ENCODE measurements around the gene ZNF687. TPM values are rescaled to one million over a fixed set of nuclear protein-coding genes. Genes with fewer than 3 reads are reported as not detected.

ZNF687 gene
- total RNA-seq, 1 donor from 2014 or later, result 13.2 TPM

- DNase-seq, result peak; percentile 64
These were observed 32.2 kb downstream of the ZNF687 start for GRCh38 chr1:151314137-151314875.

- no peak for DNase-seq
These were observed 33.6 kb downstream of the ZNF687 start for GRCh38 chr1:151315565-151316235.

- DNase-seq, result no peak
These were observed 36.9 kb downstream of the ZNF687 start for GRCh38 chr1:151318975-151319374.

- DNase-seq, result no peak
These were observed 42.4 kb downstream of the ZNF687 start for GRCh38 chr1:151324390-151324930.

GRCh38 chr1:151325231-151325630 is 43.1 kb downstream of the ZNF687 start:
- no peak for DNase-seq

- DNase-seq, result no peak
These were observed 43.7 kb downstream of the ZNF687 start for GRCh38 chr1:151325646-151326429.

- DNase-seq, result peak; percentile 69
These were observed 44.6 kb downstream of the ZNF687 start for GRCh38 chr1:151326619-151327222.

GRCh38 chr1:151327223-151327902 is 45.3 kb downstream of the ZNF687 start, which contains the start of gene PI4KB:
Gene PI4KB, minus strand, starts transcription at chr1:151327416. Its CDS starts 10,935 bp downstream, at chr1:151316481.
- DNase-seq, result peak; percentile 99

- DNase-seq, result peak; percentile 18
These were observed 46.0 kb downstream of the ZNF687 start for GRCh38 chr1:151327903-151328674.

GRCh38 chr1:151334822-151335221 is 52.7 kb downstream of the ZNF687 start:
- DNase-seq, result no peak

GRCh38 chr1:151336556-151336955 is 54.5 kb downstream of the ZNF687 start:
- DNase-seq, result no peak

GRCh38 chr1:151340870-151341754 is 59.0 kb downstream of the ZNF687 start:
- DNase-seq, result peak; percentile 89

Small RNAs within 50 kb of the gene (small RNA-seq; reads per million reads assigned to genes)
- not detected for gene RN7SL444P (ENCODE audit: low replicate concordance)

Other genes starting within 250 kb of the ZNF687 start
- 43.3 TPM for gene BNIPL, start 245.7 kb upstream of the ZNF687 start, total RNA-seq
- 2.9 TPM for gene C1orf56, start 234.5 kb upstream of the ZNF687 start, total RNA-seq
- gene CDC42SE1, start 222.7 kb upstream of the ZNF687 start, total RNA-seq, result 39.4 TPM
- 1.6 TPM for gene MLLT11, start 221.9 kb upstream of the ZNF687 start, total RNA-seq
- gene GABPB2, start 211.5 kb upstream of the ZNF687 start, total RNA-seq, result 18.1 TPM
- gene SEMA6C, start 135.7 kb upstream of the ZNF687 start, total RNA-seq, result 83.6 TPM
- 2.7 TPM for gene TNFAIP8L2, start 125.7 kb upstream of the ZNF687 start, total RNA-seq
- 7.1 TPM for gene LYSMD1, start 116.4 kb upstream of the ZNF687 start, total RNA-seq
- gene SCNM1, start 116.2 kb upstream of the ZNF687 start, total RNA-seq, result 19.1 TPM
- 28.3 TPM for gene TMOD4, start 106.3 kb upstream of the ZNF687 start, total RNA-seq
- 29.2 TPM for gene VPS72, start 92.1 kb upstream of the ZNF687 start, total RNA-seq
- 73.4 TPM for gene PIP5K1A, start 83.7 kb upstream of the ZNF687 start, total RNA-seq
- gene PSMD4, start 27.6 kb upstream of the ZNF687 start, total RNA-seq, result 105 TPM
- 61.9 TPM for gene PI4KB, start 45.1 kb downstream of the ZNF687 start, total RNA-seq
- gene RFX5, start 65.0 kb downstream of the ZNF687 start, total RNA-seq, result 30.1 TPM
- gene SELENBP1, start 90.4 kb downstream of the ZNF687 start, total RNA-seq, result 40.3 TPM
- 181 TPM for gene PSMB4, start 117.3 kb downstream of the ZNF687 start, total RNA-seq
- gene POGZ, start 177.2 kb downstream of the ZNF687 start, total RNA-seq, result 44.7 TPM
- gene CGN, start 229.1 kb downstream of the ZNF687 start, total RNA-seq, result 4.3 TPM

Data from tongue (tissue), 3 donors.